Measurements from ENCODE around the gene SORCS3. TPM values are rescaled to one million over a fixed set of nuclear protein-coding genes. Genes with fewer than 3 reads are reported as not detected.

The SORCS3 gene
- total and polyA plus RNA-seq, 2 of the 13 experiments (the other 11 are each of a cell fraction or from before 2014, with no cell fraction given): 0.07 TPM; not detected in 1

DNA sequence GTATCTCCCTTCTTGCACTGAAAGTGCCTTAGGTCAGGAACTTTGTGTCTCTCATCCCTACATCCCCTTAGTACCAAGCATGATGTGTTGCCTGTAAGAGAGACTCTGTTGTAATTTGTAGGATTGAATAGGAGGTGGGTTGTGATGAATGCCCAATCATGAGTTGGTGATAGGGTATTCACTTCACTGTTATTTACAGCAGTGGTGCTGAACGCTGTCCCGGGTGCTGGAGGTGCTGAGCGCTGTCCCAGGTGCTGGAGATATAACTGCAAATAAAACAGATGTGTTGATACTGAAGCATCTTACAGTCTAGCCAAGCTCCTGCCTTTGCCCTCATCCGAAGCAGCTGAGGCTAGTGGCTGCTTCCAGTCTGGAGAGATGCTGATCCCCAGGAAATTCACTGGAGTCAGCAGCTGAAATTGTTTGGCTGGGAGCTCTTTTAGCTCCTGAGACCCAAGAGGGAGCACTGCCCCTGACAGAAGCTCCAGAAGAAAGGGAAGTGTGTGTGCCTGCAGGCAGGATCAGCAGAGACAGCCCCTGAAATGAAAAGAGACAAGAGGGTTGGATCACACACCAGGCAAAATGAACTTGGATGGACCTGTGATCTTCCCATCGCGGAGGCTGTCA lies 183.4 kb downstream of the SORCS3 start (continued):
- TF ChIP-seq MTA3 (CRISPR knock-in tag; IDR thresholded peaks at IDR 0.05) (0 out of 2 replicates have a peak, but pooled peaks have one; percentile 59), EP300 (IDR thresholded peaks at IDR 0.05; ENCODE audit: low read depth in 2 of 2, low read length in 2 of 2) (no peak), EP300 (CRISPR knock-in tag; IDR thresholded peaks at IDR 0.05; ENCODE audit: borderline replicate concordance) (0 out of 2 replicates have a peak, but pooled peaks have one; percentile 40), ISL2 (CRISPR knock-in tag; IDR thresholded peaks at IDR 0.05) (peak; percentile 43; the same call in 1 of the 2 replicates), ZBTB1 (CRISPR knock-in tag; IDR thresholded peaks at IDR 0.05; ENCODE audit: borderline replicate concordance) (peak; percentile 95; the same call in 1 of the 2 replicates), ZNF598 (CRISPR knock-in tag; IDR thresholded peaks at IDR 0.05; ENCODE audit: borderline replicate concordance) (no peak), ZNF30 (CRISPR knock-in tag; IDR thresholded peaks at IDR 0.05) (0 out of 2 replicates have a peak, but pooled peaks have one; percentile 46)
- TF ChIP-seq, protein P1, sequence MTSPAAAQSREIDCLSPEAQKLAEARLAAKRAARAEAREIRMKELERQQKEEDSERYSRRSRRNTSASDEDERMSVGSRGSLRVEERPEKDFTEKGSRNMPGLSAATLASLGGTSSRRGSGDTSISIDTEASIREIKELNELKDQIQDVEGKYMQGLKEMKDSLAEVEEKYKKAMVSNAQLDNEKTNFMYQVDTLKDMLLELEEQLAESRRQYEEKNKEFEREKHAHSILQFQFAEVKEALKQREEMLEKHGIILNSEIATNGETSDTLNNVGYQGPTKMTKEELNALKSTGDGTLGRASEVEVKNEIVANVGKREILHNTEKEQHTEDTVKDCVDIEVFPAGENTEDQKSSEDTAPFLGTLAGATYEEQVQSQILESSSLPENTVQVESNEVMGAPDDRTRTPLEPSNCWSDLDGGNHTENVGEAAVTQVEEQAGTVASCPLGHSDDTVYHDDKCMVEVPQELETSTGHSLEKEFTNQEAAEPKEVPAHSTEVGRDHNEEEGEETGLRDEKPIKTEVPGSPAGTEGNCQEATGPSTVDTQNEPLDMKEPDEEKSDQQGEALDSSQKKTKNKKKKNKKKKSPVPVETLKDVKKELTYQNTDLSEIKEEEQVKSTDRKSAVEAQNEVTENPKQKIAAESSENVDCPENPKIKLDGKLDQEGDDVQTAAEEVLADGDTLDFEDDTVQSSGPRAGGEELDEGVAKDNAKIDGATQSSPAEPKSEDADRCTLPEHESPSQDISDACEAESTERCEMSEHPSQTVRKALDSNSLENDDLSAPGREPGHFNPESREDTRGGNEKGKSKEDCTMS (CRISPR knock-in tag; conservative IDR thresholded peaks at IDR 0.05): peak; percentile 91
- TF ChIP-seq, protein P2, sequence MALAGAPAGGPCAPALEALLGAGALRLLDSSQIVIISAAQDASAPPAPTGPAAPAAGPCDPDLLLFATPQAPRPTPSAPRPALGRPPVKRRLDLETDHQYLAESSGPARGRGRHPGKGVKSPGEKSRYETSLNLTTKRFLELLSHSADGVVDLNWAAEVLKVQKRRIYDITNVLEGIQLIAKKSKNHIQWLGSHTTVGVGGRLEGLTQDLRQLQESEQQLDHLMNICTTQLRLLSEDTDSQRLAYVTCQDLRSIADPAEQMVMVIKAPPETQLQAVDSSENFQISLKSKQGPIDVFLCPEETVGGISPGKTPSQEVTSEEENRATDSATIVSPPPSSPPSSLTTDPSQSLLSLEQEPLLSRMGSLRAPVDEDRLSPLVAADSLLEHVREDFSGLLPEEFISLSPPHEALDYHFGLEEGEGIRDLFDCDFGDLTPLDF (CRISPR knock-in tag; IDR thresholded peaks at IDR 0.05): 0 out of 2 replicates have a peak, but pooled peaks have one; percentile 39
- TF ChIP-seq, protein P3, sequence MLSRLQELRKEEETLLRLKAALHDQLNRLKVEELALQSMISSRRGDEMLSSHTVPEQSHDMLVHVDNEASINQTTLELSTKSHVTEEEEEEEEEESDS (CRISPR knock-in tag; IDR thresholded peaks at IDR 0.05; ENCODE audit: borderline replicate concordance): no peak; the same call in 1 of the 2 replicates
- TF ChIP-seq, protein P4, sequence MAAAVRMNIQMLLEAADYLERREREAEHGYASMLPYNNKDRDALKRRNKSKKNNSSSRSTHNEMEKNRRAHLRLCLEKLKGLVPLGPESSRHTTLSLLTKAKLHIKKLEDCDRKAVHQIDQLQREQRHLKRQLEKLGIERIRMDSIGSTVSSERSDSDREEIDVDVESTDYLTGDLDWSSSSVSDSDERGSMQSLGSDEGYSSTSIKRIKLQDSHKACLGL (CRISPR knock-in tag; IDR thresholded peaks at IDR 0.05): 0 out of 2 replicates have a peak, but pooled peaks have one; percentile 28
- TF ChIP-seq, protein P5, sequence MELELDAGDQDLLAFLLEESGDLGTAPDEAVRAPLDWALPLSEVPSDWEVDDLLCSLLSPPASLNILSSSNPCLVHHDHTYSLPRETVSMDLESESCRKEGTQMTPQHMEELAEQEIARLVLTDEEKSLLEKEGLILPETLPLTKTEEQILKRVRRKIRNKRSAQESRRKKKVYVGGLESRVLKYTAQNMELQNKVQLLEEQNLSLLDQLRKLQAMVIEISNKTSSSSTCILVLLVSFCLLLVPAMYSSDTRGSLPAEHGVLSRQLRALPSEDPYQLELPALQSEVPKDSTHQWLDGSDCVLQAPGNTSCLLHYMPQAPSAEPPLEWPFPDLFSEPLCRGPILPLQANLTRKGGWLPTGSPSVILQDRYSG (CRISPR knock-in tag; IDR thresholded peaks at IDR 0.05): peak; percentile 93; the same call in 1 of the 2 replicates
- TF ChIP-seq, protein P6, sequence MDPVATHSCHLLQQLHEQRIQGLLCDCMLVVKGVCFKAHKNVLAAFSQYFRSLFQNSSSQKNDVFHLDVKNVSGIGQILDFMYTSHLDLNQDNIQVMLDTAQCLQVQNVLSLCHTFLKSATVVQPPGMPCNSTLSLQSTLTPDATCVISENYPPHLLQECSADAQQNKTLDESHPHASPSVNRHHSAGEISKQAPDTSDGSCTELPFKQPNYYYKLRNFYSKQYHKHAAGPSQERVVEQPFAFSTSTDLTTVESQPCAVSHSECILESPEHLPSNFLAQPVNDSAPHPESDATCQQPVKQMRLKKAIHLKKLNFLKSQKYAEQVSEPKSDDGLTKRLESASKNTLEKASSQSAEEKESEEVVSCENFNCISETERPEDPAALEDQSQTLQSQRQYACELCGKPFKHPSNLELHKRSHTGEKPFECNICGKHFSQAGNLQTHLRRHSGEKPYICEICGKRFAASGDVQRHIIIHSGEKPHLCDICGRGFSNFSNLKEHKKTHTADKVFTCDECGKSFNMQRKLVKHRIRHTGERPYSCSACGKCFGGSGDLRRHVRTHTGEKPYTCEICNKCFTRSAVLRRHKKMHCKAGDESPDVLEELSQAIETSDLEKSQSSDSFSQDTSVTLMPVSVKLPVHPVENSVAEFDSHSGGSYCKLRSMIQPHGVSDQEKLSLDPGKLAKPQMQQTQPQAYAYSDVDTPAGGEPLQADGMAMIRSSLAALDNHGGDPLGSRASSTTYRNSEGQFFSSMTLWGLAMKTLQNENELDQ (CRISPR knock-in tag; IDR thresholded peaks at IDR 0.05; ENCODE audit: borderline replicate concordance): peak; percentile 97
- TF ChIP-seq, protein P7, sequence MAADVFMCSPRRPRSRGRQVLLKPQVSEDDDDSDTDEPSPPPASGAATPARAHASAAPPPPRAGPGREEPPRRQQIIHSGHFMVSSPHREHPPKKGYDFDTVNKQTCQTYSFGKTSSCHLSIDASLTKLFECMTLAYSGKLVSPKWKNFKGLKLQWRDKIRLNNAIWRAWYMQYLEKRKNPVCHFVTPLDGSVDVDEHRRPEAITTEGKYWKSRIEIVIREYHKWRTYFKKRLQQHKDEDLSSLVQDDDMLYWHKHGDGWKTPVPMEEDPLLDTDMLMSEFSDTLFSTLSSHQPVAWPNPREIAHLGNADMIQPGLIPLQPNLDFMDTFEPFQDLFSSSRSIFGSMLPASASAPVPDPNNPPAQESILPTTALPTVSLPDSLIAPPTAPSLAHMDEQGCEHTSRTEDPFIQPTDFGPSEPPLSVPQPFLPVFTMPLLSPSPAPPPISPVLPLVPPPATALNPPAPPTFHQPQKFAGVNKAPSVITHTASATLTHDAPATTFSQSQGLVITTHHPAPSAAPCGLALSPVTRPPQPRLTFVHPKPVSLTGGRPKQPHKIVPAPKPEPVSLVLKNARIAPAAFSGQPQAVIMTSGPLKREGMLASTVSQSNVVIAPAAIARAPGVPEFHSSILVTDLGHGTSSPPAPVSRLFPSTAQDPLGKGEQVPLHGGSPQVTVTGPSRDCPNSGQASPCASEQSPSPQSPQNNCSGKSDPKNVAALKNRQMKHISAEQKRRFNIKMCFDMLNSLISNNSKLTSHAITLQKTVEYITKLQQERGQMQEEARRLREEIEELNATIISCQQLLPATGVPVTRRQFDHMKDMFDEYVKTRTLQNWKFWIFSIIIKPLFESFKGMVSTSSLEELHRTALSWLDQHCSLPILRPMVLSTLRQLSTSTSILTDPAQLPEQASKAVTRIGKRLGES (CRISPR knock-in tag; IDR thresholded peaks at IDR 0.05; ENCODE audit: borderline replicate concordance): 0 out of 2 replicates have a peak, but pooled peaks have one; percentile 44

Measured in HepG2 (cell line).